Transverse colon (tissue), 4 donors: ENCODE data around the gene ACTR1A.

Source experiments
- EP300 ChIP-seq: sonication (generic); formaldehyde crosslinking; IDR thresholded peaks from one replicate; pipeline ENCODE4 v1.6.1; 2017; ENCODE audit warnings: antibody characterized with exemption, low read depth
- POLR2A ChIP-seq: fragments of 450-650 bp; IDR thresholded peaks from one replicate; pipeline ENCODE4 v1.6.1; 2016; ENCODE audit warnings: antibody characterized with exemption, mild to moderate bottlenecking, moderate library complexity
- POLR2AphosphoS5 ChIP-seq, 3 donors: sonication (generic); formaldehyde crosslinking; IDR thresholded peaks; one replicate each; pipeline ENCODE4 v1.6.1; 2016; ENCODE audit warnings: antibody characterized with exemption in 3 of 3
- TF ChIP-seq, protein P1 (sequence below), 5 experiments: fragments of 200-600 bp in 3 of 5; fragments of 450-650 bp in 2 of 5; sonication (generic) in 3 of 5; IDR thresholded peaks; 1 replicate in 2 of 5; 2 replicates in 3 of 5; pipeline ENCODE4 v1.5.1; 2016 to 2017; ENCODE audit warnings: antibody characterized with exemption in 5 of 5, inconsistent platforms in 3 of 5, mild to moderate bottlenecking in 2 of 5, moderate library complexity in 1 of 5

DNA sequence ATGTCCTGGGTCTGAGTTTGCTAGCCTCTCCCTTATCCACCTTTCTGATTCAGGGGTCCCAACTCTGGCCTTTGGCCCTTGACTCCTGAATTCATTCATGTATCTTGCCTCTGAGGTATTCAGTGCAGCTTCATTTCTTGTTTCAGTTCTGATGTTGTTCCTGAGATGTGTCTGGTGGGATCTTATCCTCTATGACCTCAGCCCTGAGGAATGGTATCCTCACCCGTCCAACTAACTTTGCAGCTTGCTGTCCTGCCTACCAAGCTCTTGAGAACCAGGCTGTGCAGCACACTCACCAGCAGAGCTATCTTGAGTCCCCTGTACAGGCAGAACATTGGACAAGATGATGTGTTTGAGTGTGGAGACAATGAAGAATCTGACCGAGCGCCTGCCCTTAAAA is 15.0 kb upstream of the ACTR1A start:
- TF ChIP-seq POLR2A (no peak), EP300 (no peak), POLR2AphosphoS5 (IDR thresholded peaks at IDR 0.05) (no peak)
- TF ChIP-seq, protein P1, sequence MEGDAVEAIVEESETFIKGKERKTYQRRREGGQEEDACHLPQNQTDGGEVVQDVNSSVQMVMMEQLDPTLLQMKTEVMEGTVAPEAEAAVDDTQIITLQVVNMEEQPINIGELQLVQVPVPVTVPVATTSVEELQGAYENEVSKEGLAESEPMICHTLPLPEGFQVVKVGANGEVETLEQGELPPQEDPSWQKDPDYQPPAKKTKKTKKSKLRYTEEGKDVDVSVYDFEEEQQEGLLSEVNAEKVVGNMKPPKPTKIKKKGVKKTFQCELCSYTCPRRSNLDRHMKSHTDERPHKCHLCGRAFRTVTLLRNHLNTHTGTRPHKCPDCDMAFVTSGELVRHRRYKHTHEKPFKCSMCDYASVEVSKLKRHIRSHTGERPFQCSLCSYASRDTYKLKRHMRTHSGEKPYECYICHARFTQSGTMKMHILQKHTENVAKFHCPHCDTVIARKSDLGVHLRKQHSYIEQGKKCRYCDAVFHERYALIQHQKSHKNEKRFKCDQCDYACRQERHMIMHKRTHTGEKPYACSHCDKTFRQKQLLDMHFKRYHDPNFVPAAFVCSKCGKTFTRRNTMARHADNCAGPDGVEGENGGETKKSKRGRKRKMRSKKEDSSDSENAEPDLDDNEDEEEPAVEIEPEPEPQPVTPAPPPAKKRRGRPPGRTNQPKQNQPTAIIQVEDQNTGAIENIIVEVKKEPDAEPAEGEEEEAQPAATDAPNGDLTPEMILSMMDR (IDR thresholded peaks at IDR 0.05): no peak
